Activated CD8-positive, alpha-beta memory T cell treated with anti-CD3 and anti-CD28 coated beads for 36 hours (primary cell): ENCODE measurements around the gene TCEAL6. TPM values are rescaled to one million over a fixed set of nuclear protein-coding genes. Genes with fewer than 3 reads are reported as not detected.
"Not testable (repeated sequence)": the region's sequence is repeated elsewhere in the genome, so short reads cannot be mapped to it uniquely, and the experiment has no call there.

Experiments used
- CTCF ChIA-PET: fragments of 350-600 bp; sonication (Branson Sonifier 250); formaldehyde crosslinking; loops from one replicate; lab custom pipeline; 2021; ENCODE audit warnings: antibody characterized with exemption; lab: Charles Lee
- POLR2A ChIA-PET: fragments of 350-600 bp; sonication (Branson Sonifier 250); formaldehyde crosslinking; loops from one replicate; lab custom pipeline; 2021; ENCODE audit warnings: antibody characterized with exemption; lab: Charles Lee
- total RNA-seq, 2 experiments: library from RNA; stranded (reverse); gene quantifications; one replicate each; pipeline ENCODE4 v1.2.3, GENCODE V29; 2021

The TCEAL6 gene
- total RNA-seq, result not detected

DNA sequence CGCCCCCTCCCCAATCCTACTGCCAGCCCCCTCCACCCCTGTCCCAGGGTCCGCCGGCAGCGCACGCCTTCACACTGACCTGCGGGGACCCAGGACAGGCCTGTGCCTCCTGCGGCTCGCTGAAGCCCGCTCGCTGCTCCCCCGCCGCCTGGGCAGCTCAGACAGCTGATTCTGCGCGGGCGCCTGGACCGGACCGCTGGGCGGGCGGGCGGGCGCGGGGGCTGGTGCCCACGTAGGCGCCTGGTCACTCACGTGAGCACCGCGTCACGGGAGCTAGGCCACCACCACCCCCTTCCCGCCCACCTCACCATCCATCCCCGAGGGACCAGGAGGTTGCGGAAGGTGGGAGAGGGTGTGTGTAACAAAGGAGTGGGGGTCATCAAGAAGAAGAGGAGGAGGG lies at the start of gene TCEAL6:
TCEAL6 (minus strand) TSS at position 208 of the 400 bp plus-strand sequence.
- CTCF ChIA-PET, POLR2A ChIA-PET: not testable (repeated sequence)

DNA sequence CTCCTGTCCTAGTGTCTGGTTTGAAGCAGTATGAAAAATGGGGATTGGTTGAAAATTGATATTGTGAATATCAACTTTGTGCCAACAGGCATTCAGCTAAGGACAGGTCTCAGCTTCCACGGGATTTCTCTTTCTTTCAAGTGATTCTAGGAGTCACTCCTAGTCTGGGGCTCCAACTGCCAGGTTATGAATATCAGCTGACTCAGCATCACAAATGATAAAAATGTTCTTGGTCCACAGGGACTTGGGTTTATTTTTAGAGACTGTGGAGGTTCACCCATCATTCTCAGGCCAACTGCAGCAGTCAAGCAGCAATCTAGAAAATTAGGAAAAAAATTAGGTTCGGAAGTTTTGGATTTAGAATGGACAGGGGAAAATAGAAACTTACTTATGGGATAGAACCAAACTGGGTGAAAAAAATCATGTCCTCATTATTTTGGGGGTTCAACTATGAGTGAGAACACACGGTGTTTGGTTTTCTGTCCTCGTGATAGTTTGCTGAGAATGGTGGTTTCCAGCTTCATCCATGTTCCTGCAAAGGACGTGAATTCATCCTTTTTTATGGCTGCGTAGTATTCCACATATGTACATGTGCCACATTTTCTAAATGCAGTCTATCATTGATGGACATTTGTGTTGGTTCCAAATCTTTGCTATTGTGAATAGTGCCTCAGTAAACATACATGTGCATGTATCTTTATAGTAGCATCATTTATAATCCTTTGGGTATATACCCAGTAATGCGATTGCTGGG lies 43.9 kb upstream of the TCEAL6 start:
- CTCF ChIA-PET, result no interaction called here
- POLR2A ChIA-PET, result no interaction called here

DNA sequence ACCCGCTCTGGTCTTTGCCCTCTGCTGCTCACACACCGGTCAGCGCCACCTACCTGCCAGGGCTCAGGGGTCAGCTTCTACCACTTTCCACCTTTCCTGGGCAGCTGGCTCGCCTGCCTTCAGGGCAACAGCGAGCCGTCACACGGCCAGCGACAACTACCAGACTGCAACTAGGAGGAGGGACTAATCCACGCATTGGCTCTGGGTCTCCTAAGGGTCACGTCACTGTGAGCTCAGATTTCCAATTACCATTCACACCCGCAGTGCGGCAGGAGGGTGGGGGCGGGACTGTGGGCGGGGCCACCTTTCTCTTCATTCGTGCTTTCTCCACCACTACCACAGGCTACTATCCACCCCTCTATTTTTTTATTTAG lies 13.5 kb upstream of the TCEAL6 start, which contains the start of gene BEX5:
BEX5 (minus strand) TSS at position 172 of the 374 bp plus-strand sequence. CDS start 1,712 bp downstream, outside the sequence.
- POLR2A ChIA-PET, result interaction anchor here (1.0 kb wide), 1 partner anchor 224 kb away, joined by 3 read pairs; the partner anchor contains the start of gene ZMAT1
- CTCF ChIA-PET, result no interaction called here

DNA sequence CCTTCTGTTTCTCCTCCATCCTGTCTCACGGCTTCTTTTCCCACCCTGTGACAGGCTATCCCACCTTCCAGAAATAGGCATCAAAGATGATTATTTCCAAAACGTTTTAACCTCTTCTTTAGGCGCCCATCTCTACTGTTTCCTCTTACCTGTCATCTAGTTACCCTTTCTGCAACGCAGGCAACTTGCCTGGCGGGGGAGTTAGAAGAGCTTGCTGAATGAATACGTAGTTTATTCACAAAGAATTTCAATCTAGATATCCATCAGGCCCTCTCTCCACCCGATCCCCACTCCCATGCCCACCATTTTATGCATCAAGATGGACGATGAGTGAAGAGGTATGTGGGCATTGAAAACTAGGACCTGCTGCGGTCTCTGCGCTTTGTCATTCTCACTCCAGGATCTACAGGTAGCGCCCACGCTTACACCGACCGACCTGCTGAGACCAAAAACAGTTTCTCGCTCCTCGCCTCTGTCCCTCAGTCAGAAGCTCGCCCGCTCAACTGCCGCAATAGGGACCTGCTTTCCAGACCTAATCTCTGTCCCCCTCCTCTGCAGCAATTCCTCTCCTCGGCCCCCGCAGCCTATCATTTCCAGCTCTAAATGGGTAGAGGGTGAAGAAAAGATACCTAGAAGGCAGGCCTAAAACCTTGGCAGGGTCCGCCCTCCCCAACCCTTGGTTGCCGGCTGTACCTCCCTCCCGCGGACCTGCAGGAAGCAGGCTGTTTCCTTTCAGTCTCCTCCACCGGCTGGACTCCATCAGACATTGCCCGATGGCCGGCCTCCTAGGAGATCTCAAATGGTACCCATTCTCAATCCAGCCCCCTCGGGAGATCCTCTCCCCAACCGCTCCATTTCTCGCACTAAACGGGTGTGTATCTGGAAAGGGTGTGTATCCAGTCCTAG lies 12.9 kb upstream of the TCEAL6 start:
- CTCF ChIA-PET, result no interaction called here
- POLR2A ChIA-PET, result interaction anchor here (1.0 kb wide), 1 partner anchor 223 kb away, joined by 3 read pairs; the partner anchor contains the start of gene ZMAT1

DNA sequence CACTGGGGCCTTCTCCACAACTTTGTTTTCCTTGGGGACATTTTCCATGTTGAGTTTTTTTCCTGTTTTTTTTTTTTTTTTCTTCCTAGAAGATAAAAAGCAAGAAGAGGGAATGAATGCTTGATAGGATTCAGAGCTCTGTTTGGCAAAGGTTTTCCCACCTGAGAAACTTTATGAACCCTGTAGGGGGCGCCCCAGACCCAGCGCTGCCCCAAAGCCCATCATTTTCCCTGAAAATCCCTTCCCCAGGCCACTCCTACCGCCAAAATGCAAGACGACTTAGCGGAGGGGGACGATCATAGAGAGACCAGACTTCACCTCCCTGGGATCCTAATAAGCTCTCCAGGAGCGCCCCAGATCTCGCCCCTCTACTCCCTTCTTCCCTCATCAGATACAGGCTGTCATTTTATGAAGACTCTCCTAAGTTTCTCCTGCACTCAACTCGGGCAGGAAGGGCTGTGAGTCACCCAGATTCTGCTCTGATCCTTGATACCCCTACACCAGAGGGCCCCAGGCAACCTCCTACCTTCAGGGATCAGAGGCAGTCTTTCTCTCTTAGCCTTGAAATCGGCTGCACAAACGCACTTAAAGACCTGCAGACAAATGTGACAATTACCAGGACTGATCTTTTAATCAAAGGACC lies 12.1 kb upstream of the TCEAL6 start:
- ChIA-PET POLR2A (no interaction called here), CTCF (no interaction called here)

DNA sequence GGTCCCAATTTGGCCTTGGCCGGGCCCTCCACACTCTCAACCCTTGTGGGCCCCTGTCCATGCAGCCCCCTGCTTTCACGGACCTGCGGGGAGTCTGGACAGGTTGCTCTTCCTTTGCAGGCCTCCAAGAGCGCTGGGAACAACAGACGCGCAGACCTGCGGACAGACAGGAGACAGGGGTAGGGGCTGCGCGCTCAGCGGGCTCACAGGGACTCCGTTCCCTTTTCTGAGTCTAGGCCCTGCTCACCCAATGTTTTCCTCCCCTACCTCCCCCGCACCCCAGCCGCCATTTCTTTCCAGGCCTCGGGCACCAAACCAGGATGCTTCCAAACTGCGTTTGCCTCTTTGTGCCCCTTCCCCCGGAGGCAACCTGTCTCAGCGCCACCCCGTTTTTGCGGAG lies 650 bp downstream of the TCEAL6 start:
- POLR2A ChIA-PET, CTCF ChIA-PET: not testable (repeated sequence)

DNA sequence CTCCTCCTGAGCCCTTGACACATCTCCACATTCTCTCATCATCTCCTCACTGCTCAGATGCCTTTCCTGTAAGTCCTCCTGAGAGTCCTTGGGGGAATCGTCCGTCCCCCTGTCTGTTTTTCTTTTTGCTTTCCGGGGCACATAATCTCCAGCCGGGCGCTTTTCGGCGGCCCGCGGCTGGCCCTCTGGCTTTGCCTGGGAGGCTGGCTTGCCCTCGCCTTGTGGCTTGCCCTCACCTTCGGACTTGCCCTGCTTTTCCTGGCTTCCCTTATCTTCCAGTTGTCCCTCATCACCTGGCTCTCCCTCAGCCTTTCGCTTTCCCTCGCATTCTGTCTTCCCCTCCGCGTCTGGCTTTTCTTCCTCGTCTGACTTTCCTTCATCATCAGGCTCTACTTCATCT lies 1.4 kb downstream of the TCEAL6 start:
- CTCF ChIA-PET, result not testable (repeated sequence)

DNA sequence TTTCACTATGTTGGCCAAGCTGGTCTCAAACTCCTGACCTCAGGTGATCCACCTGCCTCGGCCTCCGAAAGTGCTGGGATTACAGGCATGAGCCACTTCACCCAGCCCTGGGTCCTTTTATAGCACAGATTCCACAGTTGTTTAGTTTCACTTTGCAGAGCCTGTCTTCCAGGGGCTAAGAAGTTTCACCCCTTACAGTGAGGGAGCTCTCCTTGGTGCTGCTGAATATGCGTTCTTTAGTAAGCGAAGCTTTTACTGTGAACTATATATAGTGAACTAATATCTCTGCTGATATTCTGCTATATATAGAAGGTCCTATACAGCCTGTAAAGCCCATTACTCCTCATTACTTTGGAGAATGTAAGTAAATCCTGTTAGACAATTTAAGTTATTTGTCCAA lies 4.2 kb downstream of the TCEAL6 start:
- POLR2A ChIA-PET, result no interaction called here
- CTCF ChIA-PET, result no interaction called here

More for the DNA sequence above, 1.4 kb downstream of the TCEAL6 start:
- POLR2A ChIA-PET, result not testable (repeated sequence)

DNA sequence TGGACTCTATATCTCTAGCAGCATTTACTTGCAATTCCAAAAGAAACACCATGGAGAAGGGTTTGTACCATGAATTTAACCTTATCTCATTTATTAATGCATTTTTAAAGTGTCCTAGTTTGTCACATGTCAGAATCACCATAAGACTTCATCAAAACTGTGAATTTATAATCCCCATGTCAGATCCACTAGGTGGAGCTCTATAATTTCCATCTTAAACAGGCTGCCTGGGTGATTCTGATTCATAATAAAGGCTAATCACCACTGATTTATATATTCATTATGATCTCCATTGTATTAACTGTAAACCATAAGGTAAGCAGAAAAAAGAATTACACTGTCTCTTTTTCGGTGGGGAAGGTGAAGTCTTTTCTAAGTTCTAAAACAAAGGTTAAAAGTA lies 12.8 kb downstream of the TCEAL6 start:
- CTCF ChIA-PET, result no interaction called here

DNA sequence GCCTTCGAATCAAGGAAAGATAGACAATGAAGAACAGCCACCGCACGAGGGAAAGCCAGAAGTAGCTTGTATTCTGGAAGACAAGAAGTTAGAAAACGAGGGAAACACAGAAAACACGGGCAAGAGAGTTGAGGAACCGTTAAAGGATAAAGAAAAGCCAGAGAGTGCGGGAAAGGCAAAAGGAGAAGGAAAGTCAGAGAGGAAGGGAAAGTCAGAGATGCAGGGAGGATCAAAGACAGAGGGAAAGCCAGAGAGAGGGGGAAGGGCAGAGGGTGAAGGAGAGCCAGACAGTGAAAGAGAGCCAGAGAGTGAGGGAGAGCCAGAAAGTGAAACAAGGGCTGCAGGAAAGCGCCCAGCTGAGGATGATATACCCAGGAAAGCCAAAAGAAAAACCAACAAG lies 15.4 kb downstream of the TCEAL6 start:
- CTCF ChIA-PET, result no interaction called here
- POLR2A ChIA-PET, result no interaction called here

More for the DNA sequence above, 12.8 kb downstream of the TCEAL6 start:
- POLR2A ChIA-PET, result no interaction called here

DNA sequence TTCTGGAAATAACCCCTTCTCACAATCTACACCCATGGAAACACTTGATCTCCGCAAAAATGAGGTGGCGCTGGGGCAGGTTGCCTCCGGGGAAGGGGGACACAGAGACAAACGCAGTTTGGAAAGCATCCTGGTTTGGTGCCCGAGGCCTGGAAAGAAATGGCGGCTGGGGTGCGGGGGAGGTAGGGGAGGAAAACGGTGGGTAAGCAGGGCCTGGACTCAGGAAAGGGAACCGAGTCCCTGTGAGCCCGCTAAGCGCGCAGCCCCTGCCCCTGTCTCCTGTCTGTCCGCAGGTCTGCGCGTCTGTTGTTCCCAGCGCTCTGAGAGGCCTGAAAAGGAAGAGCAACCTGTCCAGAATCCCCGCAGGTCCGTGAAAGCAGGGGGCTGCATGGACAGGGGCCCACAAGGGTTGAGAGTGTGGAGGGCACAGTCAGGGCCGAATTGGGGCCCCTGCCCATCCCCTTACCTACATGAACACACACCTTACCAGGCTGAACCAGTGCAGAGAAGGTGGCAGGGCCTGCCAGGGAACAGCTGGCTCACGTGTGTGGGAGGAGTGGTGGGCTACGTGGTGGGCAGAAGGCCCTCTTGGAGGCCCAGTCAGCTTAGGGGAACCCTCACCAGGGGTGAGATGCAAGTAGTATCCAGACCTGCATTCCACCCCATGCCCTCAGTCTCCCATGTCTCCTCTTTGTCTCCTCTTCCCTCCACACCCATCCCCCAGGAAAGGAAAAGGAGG lies 16.0 kb downstream of the TCEAL6 start:
- POLR2A ChIA-PET, CTCF ChIA-PET: not testable (repeated sequence)

DNA sequence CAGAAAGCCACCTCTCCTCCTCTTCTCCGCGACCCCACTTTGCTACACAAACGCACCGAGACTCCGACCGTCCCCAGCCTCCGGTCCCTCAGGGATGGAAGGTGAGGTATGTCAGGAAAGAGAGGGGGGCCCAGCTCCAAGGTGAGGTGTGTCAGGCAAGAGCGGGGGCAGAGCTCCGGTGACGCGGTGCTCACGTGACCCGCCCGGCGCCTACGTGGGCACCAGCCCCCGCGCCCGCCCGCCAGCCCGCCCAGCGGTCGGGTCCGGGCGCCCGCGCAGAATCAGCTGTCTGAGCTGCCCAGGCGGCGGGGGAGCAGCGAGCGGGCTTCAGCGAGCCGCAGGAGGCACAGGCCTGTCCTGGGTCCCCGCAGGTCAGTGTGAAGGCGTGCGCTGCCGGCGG lies 16.8 kb downstream of the TCEAL6 start, which contains the start of gene TCEAL2:
TCEAL2 (plus strand) TSS at position 244 of the 400 bp plus-strand sequence. CDS start 1,152 bp downstream, outside the sequence.
- CTCF ChIA-PET, result not testable (repeated sequence)
- POLR2A ChIA-PET, result interaction anchor here (0.5 kb wide), 1 partner anchor 647 kb away, joined by 3 read pairs; no protein-coding TSS in a partner anchor

DNA sequence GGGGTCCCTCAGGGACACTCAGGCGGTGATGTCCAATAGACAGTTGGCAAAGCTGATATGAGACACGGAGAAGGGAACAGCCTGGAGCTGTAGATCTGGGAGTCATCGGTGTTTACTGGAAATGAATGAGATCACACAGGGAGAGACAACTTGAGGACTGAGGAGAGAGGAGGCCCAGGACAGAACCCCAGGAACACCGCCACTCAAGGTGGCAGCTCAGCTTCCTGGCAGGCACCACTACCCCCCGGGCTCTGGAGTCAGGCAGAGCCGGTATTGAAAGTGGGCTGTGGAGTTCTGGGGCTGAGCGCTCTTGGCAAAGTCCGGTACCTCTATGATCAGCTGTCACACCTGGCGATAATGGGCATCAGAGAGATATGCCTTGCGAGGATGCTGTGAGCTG lies 17.3 kb downstream of the TCEAL6 start:
- CTCF ChIA-PET, result not testable (repeated sequence)
- POLR2A ChIA-PET, result interaction anchor here (0.5 kb wide), 1 partner anchor 647 kb away, joined by 3 read pairs; no protein-coding TSS in a partner anchor

DNA sequence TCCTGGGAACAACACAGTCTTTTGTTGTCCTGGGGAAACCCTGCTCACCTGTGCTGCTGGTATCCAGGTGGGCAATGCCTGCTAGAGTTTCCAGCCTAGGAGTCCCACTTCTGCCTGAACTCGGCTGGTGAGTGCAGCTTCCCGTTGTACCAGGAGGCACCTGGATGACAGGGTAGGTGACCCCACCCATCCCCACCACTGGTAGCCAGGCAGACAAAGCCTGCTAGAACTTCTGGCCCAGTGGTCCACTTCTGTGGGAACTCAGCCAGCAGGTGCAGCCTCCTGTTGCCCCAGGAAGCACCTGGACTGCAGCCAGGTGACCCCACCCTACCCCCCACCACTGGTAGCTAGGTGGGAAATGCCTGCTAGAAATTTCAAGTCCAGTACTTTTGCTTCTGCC lies 26.5 kb downstream of the TCEAL6 start:
- CTCF ChIA-PET, result no interaction called here

DNA sequence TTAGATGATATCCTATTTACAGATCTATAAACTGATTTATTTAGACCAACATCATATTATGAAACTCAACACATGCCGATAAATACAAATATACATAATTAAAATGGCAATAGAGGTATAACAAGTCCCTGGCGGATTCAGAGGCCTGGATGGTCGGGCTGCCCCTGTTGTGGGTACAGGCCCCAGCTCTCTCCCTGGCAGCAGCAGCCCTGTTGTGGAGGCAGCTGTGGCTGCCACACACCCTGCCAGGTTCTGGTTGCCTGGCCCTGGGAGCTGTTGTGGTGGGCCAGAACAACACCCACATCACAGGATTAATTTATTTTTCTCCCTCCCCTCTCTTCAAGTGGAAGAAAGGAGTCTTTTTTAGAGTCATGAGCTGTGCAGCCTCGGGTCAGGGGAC lies 28.9 kb downstream of the TCEAL6 start:
- POLR2A ChIA-PET, result no interaction called here
- CTCF ChIA-PET, result no interaction called here

More for the DNA sequence above, 26.5 kb downstream of the TCEAL6 start:
- POLR2A ChIA-PET, result no interaction called here
